SH-SY5Y (cell line): ENCODE results near the gene PLEKHO2.

Experiments
- GATA2 ChIP-seq: IDR thresholded peaks from 2 replicates; pipeline ENCODE4 v1.6.1; 2011; ENCODE audit warnings: mild to moderate bottlenecking, low read depth, low read length
- GATA3 ChIP-seq: IDR thresholded peaks from 2 replicates; pipeline ENCODE4 v1.6.1; 2011; ENCODE audit warnings: low read depth, mild to moderate bottlenecking, low read length, moderate library complexity

GRCh38 chr15:64861331-64861730, 19.6 kb downstream of the PLEKHO2 start:
- no peak for TF ChIP-seq GATA3
- TF ChIP-seq GATA2, result no peak
